ENCODE data around the gene RBL1.
"Not testable (repeated sequence)": the region's sequence is repeated elsewhere in the genome, so short reads cannot be mapped to it uniquely, and the experiment has no call there.

DNA sequence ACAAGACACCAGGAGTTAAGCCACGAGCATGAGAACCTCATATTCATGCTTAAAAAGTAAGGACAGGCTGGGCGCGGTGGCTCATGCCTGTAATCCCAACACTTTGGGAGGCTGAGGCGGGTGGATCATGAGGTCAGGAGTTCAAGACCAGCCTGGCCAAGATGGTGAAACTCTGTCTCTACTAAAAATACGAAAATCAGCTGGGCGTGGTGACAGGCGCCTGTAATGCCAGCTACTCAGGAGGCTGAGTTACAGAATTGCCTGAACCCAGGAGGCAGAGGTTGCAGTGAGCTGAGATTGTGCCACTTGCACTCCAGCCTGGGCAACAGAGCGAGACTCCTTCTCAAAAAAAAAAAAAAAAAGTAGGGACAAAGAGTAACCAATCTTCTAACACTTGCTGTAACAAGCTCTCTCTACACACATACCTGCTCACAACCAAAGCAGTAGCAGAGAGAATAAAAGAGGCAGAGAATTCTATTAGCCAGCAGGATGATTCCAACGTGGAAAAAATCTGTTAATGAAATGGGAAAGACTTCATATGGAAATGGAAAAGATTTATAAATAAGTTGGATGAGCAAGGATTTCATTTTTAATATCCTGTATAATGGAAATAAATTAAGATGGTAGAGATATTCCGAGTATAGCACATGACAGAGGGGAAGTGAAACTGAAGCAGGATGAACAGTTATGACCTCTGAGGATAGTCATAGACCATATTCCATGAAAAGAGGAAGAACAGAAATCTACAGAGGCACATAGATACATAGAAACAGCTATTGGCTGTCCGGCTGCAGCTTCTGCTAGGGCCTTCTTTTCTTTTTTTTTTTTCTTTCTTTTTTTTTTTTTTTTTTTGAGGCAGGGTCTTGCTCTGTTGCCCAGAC lies 90.5 kb downstream of the RBL1 start:
- TF ChIP-seq EZH2phosphoT487 (IDR thresholded peaks at IDR 0.05), result not testable (repeated sequence)
- TF ChIP-seq, protein P1, sequence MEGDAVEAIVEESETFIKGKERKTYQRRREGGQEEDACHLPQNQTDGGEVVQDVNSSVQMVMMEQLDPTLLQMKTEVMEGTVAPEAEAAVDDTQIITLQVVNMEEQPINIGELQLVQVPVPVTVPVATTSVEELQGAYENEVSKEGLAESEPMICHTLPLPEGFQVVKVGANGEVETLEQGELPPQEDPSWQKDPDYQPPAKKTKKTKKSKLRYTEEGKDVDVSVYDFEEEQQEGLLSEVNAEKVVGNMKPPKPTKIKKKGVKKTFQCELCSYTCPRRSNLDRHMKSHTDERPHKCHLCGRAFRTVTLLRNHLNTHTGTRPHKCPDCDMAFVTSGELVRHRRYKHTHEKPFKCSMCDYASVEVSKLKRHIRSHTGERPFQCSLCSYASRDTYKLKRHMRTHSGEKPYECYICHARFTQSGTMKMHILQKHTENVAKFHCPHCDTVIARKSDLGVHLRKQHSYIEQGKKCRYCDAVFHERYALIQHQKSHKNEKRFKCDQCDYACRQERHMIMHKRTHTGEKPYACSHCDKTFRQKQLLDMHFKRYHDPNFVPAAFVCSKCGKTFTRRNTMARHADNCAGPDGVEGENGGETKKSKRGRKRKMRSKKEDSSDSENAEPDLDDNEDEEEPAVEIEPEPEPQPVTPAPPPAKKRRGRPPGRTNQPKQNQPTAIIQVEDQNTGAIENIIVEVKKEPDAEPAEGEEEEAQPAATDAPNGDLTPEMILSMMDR (IDR thresholded peaks at IDR 0.05), result not testable (repeated sequence)
